Vagina (tissue), 2 donors: ENCODE data around the gene MAFG. TPM values are rescaled to one million over a fixed set of nuclear protein-coding genes. Genes with fewer than 3 reads are reported as not detected.

Experiments
- DNase-seq, 2 donors: peaks; one replicate each; pipeline ENCODE4 v3.0.0-alpha.2; 2017; ENCODE audit errors: extremely low spot score in 2 of 2
- H3K27ac ChIP-seq: fragments of 200-600 bp; sonication (generic); one replicate; pipeline ENCODE4 v1.5.1; 2019
- H3K27me3 ChIP-seq: fragments of 200-600 bp; sonication (generic); one replicate; pipeline ENCODE4 v1.5.1; 2019
- H3K36me3 ChIP-seq, 2 donors: fragments of 200-600 bp; sonication (generic); one replicate each; pipeline ENCODE4 v1.5.1; 2017 to 2019
- H3K4me1 ChIP-seq: fragments of 200-600 bp; sonication (generic); one replicate; pipeline ENCODE4 v1.5.1; 2019
- H3K4me3 ChIP-seq, 2 donors: fragments of 200-600 bp; sonication (generic); 1 replicate in 1 of 2; 2 replicates in 1 of 2; pipeline ENCODE4 v1.5.1; 2016 to 2019
- H3K9me3 ChIP-seq: fragments of 200-600 bp; sonication (generic); one replicate; pipeline ENCODE4 v1.5.1; 2019
- POLR2A ChIP-seq, 2 donors: fragments of 450-650 bp; IDR thresholded peaks; one replicate each; pipeline ENCODE4 v1.6.1; 2017; ENCODE audit warnings: antibody characterized with exemption in 2 of 2, mild to moderate bottlenecking in 2 of 2, moderate library complexity in 2 of 2
- POLR2AphosphoS5 ChIP-seq, 2 donors: sonication (generic); formaldehyde crosslinking; IDR thresholded peaks; one replicate each; pipeline ENCODE4 v1.9.0; 2017; ENCODE audit warnings: antibody characterized with exemption in 2 of 2, mild to moderate bottlenecking in 2 of 2, low read depth in 1 of 2; ENCODE audit not compliant: insufficient read depth in 1 of 2
- intact Hi-C: fragments of 100-400 bp; cut with DNase I; formaldehyde crosslinking; loops from one replicate; pipeline ENCODE4 v1.15.1; 2023
- total RNA-seq: library from RNA; depleted of rRNA; stranded (reverse); fragments of >200 nt; gene quantifications from one replicate; pipeline ENCODE4 v1.2.3, GENCODE V29; 2016
- TF ChIP-seq, protein P1 (sequence below), 3 experiments: fragments of 450-650 bp in 2 of 3; fragments of 200-600 bp in 1 of 3; sonication (generic) in 1 of 3; IDR thresholded peaks; one replicate each; pipeline ENCODE4 v1.5.1; 2017 to 2019; ENCODE audit warnings: antibody characterized with exemption in 3 of 3, mild to moderate bottlenecking in 2 of 3, moderate library complexity in 2 of 3

The MAFG gene
- total RNA-seq, 1 donor from 2014 or later: 18.9 TPM

DNA sequence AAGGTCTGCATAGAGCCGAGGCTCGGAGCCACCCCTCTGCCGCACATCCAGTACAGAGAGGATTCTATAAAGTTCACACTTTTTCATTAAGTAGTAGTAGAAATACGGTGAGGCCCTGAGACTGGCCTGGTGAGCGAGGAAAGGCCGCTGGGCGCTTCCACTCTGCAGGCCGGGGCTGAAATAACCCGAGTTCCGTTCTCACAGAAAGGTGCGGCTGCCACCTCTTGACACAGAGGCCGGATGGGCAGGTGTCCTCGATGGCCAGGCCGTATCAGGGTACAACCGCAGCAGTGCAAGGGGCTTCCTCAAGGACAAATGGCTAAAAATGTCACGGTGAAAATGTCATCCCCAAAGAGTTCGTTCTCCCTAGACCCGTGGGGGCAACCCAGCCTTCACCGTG is 15.6 kb downstream of the MAFG start:
- Histone ChIP-seq H3K4me1 (peaks cover 33% of the 10 kb centered on the region), H3K9me3 (no peaks in the 10 kb centered on the region), H3K27ac (peak overlapping the region; percentile 57), H3K27me3 (no peaks in the 10 kb centered on the region), H3K4me3 (peak overlapping the region in 1 of 2 donors; percentile 11), H3K36me3 (peaks cover 0 to 38% of the 10 kb centered on the region in 2 donors)
- TF ChIP-seq POLR2AphosphoS5 (IDR thresholded peaks at IDR 0.05; ENCODE audit: insufficient read depth in 1 of 2, low read depth in 1 of 2) (no peak), POLR2A (IDR thresholded peaks at IDR 0.05) (no peak)
- TF ChIP-seq, protein P1, sequence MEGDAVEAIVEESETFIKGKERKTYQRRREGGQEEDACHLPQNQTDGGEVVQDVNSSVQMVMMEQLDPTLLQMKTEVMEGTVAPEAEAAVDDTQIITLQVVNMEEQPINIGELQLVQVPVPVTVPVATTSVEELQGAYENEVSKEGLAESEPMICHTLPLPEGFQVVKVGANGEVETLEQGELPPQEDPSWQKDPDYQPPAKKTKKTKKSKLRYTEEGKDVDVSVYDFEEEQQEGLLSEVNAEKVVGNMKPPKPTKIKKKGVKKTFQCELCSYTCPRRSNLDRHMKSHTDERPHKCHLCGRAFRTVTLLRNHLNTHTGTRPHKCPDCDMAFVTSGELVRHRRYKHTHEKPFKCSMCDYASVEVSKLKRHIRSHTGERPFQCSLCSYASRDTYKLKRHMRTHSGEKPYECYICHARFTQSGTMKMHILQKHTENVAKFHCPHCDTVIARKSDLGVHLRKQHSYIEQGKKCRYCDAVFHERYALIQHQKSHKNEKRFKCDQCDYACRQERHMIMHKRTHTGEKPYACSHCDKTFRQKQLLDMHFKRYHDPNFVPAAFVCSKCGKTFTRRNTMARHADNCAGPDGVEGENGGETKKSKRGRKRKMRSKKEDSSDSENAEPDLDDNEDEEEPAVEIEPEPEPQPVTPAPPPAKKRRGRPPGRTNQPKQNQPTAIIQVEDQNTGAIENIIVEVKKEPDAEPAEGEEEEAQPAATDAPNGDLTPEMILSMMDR (IDR thresholded peaks at IDR 0.05): no peak
- intact Hi-C loops: no loop called here
- DNase-seq: no peak

DNA sequence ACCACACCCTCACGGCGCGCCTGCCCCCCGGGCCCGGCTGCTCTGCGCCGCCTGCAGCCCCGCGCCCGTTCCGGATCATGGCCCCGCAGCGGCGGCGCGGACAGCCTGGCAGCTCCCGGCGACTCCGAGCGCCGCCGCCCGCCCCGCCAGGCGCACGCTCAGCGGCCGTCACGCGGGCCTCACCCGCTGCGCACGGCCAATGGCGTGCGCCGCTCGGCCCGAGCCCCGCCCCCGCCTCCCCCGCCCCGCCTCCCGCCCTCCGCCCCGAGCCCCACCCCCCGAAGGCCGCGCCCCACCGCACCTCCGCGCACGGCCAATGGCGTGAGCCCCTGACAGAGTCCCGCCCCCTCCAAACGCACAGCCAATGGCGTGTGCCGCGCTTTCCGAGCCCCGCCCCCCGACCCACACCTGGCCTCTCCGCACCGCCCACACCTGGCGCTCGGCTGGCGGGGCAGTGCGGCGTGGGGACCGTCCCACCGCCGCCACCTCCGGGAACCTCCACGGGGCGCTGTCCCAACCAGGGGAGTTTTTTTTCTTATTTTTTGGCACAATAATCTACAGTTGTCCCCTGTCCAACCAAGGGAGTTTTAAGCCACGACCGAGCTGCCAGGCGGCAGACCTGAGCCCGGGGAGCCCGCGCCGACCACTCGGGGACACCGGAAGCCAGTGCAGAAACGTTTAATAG is 16.1 kb downstream of the MAFG start, which contains the start of gene PCYT2:
Gene PCYT2 (minus strand): TSS at position 123 of the 685 bp plus-strand sequence. CDS start 44 bp downstream, at position 79.
- intact Hi-C loops: no loop called here
- Histone ChIP-seq H3K27ac (peak within 1 kb of the TSS; percentile 57), H3K36me3 (peaks cover 0 to 38% of the 10 kb centered on the region in 2 donors), H3K9me3 (no peaks in the 10 kb centered on the region), H3K27me3 (no peaks in the 10 kb centered on the region), H3K4me1 (peaks cover 29% of the 10 kb centered on the region), H3K4me3 (peak within 1 kb of the TSS; percentile 75 to 90)
- DNase-seq: no peak
- TF ChIP-seq POLR2AphosphoS5 (IDR thresholded peaks at IDR 0.05; ENCODE audit: insufficient read depth in 1 of 2, low read depth in 1 of 2) (peak in 1 of 2 donors; percentile 36), POLR2A (IDR thresholded peaks at IDR 0.05) (no peak)
- TF ChIP-seq, protein P1 (IDR thresholded peaks at IDR 0.05): no peak

DNA sequence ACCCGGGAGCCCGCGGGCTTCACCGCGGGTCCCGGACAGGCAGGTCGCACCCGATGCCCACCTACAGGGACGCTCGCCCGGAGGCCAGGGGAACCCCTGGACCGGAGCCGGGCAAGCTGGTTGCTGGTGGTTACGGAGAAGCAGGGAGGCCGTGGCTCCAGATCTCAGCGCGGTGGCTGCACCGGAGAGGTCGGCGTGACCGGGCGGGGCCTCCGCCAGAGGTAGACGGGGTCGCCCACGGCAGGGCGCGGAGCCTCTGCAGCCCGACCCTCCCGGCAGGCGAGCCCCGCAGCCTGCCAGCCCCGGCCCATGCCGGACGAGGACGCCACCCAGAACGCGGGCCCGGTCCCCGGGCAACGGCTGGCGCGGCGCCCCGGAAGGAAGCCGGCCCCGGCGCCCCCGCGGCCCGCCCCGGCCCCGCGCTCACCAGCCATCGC is 16.7 kb downstream of the MAFG start:
- Histone ChIP-seq H3K36me3 (peaks cover 0 to 38% of the 10 kb centered on the region in 2 donors), H3K9me3 (no peaks in the 10 kb centered on the region), H3K4me1 (peaks cover 23% of the 10 kb centered on the region), H3K27me3 (no peaks in the 10 kb centered on the region), H3K27ac (no peak overlapping the region), H3K4me3 (peak overlapping the region; percentile 75 to 90)
- TF ChIP-seq POLR2AphosphoS5 (IDR thresholded peaks at IDR 0.05; ENCODE audit: insufficient read depth in 1 of 2, low read depth in 1 of 2): no peak
- no peak for TF ChIP-seq POLR2A (IDR thresholded peaks at IDR 0.05)
- TF ChIP-seq, protein P1 (IDR thresholded peaks at IDR 0.05): no peak
- intact Hi-C loops: no loop called here
- DNase-seq: no peak

DNA sequence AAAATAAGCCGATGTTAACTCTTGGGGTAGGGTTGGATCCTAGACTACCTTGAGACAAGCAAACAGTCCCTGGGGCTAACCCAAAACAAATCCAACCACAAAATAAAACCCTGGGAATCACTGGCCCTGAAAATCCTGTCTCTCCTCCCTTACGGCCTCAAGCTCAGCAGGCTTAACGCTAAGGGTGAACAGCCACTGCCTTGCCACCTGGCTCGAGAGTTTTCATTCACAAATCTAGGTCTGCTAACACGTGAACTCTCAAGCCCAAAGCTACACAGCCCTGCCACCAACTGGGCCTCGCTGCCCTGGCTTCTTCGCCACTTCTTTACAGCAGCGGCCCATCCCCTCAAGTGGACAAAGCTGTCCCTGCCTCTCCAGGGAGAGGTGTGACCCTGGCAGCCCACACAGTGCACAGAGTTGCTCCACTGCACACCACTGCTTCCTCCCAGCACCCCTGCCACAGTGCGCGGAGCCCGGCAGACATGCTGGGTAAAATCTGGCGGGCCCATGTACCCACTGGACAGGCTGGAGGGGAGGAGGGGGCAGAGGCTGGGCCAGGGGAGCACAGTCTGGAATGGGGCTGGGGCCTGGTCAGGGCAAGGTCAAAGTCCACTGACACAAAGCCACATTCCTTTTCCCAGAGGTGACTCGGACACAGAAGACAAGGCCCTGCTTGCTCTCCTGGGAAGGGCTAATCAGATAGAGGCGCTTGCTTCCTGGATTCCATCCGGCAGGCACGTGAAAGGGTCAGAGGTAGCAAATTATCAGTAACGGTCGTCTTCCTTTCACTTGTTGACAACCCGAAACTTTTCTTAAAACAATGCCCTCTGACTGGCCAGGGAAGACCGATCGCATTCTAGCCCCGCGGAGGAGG is 17.3 kb downstream of the MAFG start:
- H3K27ac ChIP-seq: no peak overlapping the region
- no peaks in the 10 kb centered on the region for H3K27me3 ChIP-seq
- peaks cover 19% of the 10 kb centered on the region for H3K4me1 ChIP-seq
- peaks cover 0 to 32% of the 10 kb centered on the region in 2 donors for H3K36me3 ChIP-seq
- intact Hi-C loops: no loop called here
- H3K4me3 ChIP-seq: peak overlapping the region; percentile 75 to 90
- TF ChIP-seq POLR2AphosphoS5 (IDR thresholded peaks at IDR 0.05; ENCODE audit: insufficient read depth in 1 of 2, low read depth in 1 of 2) (no peak), POLR2A (IDR thresholded peaks at IDR 0.05) (no peak)
- TF ChIP-seq, protein P1 (IDR thresholded peaks at IDR 0.05): no peak
- H3K9me3 ChIP-seq: no peaks in the 10 kb centered on the region
- DNase-seq: no peak
